Ishikawa (cell line): ENCODE results near the gene NHLRC4.

Source experiments
- CEBPB ChIP-seq: IDR thresholded peaks from 2 replicates; pipeline ENCODE4 v1.6.1; 2012
- CREB1 ChIP-seq: IDR thresholded peaks from 2 replicates; pipeline ENCODE4 v1.6.1; 2012; ENCODE audit warnings: low read depth
- EGR1 ChIP-seq: IDR thresholded peaks from 2 replicates; pipeline ENCODE4 v1.6.1; 2012
- EP300 ChIP-seq: IDR thresholded peaks from 2 replicates; pipeline ENCODE4 v1.6.1; 2012; ENCODE audit warnings: borderline replicate concordance
- FOXM1 ChIP-seq: IDR thresholded peaks from 2 replicates; pipeline ENCODE4 v1.6.1; 2012; ENCODE audit warnings: low read depth, borderline replicate concordance
- MAX ChIP-seq: IDR thresholded peaks from 2 replicates; pipeline ENCODE4 v1.6.1; 2012
- NFIC ChIP-seq: IDR thresholded peaks from 2 replicates; pipeline ENCODE4 v1.6.1; 2012
- RAD21 ChIP-seq: IDR thresholded peaks from 2 replicates; pipeline ENCODE4 v1.6.1; 2012; ENCODE audit warnings: low read depth
- TAF1 ChIP-seq: IDR thresholded peaks from 2 replicates; pipeline ENCODE4 v1.6.1; 2012; ENCODE audit warnings: low read depth, mild to moderate bottlenecking
- TCF12 ChIP-seq: IDR thresholded peaks from 2 replicates; pipeline ENCODE4 v1.6.1; 2012; ENCODE audit warnings: low read depth
- TEAD4 ChIP-seq: IDR thresholded peaks from 2 replicates; pipeline ENCODE4 v1.6.1; 2012
- YY1 ChIP-seq: IDR thresholded peaks from 2 replicates; pipeline ENCODE4 v1.6.1; 2012; ENCODE audit warnings: low read depth
- TF ChIP-seq, protein P1 (sequence below): IDR thresholded peaks from 2 replicates; pipeline ENCODE4 v1.6.1; 2012; ENCODE audit warnings: low read depth, mild to moderate bottlenecking
- TF ChIP-seq, protein P2 (sequence below): IDR thresholded peaks from 2 replicates; pipeline ENCODE4 v1.6.1; 2012

DNA sequence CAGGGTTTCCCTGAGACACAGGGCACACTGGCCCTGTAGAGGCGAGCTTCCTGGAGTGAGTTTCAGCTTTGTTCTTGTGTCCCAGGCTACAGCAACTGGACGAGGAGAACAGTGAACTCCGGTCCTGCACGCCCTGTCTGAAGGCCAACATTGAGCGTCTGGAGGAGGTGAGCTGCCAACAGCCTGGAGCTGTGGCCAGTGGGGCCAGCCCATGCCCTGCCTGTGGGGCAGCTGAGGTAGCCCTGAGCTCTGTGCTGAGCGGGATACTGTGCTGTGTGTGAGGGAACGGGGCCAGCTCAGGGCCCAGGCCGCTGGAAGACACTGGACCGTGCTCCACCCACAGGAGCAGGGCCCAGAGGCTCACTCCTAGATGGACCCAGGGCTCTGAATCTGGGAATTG is 47.9 kb upstream of the NHLRC4 start:
- TF ChIP-seq FOXM1: no peak
- no peak for TF ChIP-seq YY1
- no peak for TF ChIP-seq EGR1
- TF ChIP-seq RAD21: no peak
- no peak for TF ChIP-seq TEAD4
- TF ChIP-seq EP300: no peak
- no peak for TF ChIP-seq MAX
- TF ChIP-seq CREB1: no peak
- no peak for TF ChIP-seq CEBPB
- TF ChIP-seq, protein P1, sequence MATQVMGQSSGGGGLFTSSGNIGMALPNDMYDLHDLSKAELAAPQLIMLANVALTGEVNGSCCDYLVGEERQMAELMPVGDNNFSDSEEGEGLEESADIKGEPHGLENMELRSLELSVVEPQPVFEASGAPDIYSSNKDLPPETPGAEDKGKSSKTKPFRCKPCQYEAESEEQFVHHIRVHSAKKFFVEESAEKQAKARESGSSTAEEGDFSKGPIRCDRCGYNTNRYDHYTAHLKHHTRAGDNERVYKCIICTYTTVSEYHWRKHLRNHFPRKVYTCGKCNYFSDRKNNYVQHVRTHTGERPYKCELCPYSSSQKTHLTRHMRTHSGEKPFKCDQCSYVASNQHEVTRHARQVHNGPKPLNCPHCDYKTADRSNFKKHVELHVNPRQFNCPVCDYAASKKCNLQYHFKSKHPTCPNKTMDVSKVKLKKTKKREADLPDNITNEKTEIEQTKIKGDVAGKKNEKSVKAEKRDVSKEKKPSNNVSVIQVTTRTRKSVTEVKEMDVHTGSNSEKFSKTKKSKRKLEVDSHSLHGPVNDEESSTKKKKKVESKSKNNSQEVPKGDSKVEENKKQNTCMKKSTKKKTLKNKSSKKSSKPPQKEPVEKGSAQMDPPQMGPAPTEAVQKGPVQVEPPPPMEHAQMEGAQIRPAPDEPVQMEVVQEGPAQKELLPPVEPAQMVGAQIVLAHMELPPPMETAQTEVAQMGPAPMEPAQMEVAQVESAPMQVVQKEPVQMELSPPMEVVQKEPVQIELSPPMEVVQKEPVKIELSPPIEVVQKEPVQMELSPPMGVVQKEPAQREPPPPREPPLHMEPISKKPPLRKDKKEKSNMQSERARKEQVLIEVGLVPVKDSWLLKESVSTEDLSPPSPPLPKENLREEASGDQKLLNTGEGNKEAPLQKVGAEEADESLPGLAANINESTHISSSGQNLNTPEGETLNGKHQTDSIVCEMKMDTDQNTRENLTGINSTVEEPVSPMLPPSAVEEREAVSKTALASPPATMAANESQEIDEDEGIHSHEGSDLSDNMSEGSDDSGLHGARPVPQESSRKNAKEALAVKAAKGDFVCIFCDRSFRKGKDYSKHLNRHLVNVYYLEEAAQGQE: no peak
- TF ChIP-seq, protein P2, sequence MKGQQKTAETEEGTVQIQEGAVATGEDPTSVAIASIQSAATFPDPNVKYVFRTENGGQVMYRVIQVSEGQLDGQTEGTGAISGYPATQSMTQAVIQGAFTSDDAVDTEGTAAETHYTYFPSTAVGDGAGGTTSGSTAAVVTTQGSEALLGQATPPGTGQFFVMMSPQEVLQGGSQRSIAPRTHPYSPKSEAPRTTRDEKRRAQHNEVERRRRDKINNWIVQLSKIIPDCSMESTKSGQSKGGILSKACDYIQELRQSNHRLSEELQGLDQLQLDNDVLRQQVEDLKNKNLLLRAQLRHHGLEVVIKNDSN: no peak
- no peak for TF ChIP-seq NFIC
- TF ChIP-seq TAF1: no peak
- no peak for TF ChIP-seq TCF12
